Activated effector memory CD4-positive, alpha-beta T cell treated with anti-CD3 and anti-CD28 coated beads, Interleukin-2, amount 50 U/mL, for 16 hours (primary cell): ENCODE data around the gene NRG4.
"Not testable (repeated sequence)": the region's sequence is repeated elsewhere in the genome, so short reads cannot be mapped to it uniquely, and the experiment has no call there.

Experiments
- DNase-seq: peaks from one replicate; pipeline ENCODE4 v3.0.0-alpha.2; 2020

NRG4 gene

DNA sequence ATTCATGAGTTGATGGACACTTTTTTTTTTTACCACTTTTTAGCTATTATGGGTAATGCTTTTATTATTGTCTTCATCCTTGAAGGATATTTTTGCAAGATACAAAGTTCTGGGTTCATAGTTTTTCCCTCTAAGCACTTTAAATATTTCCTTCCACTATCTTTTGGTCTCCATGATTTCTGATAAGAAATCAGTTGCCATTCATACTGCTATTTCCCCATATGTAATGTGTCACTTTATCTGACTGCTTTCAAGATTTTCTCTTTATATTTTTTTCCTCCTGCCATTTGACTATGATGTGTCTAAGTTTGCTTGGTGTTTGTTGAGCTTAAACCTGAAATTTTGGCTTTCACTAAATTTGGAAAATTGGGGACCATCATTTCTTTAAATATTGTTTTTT, 19.3 kb downstream of the NRG4 start:
- DNase-seq: no peak

DNA sequence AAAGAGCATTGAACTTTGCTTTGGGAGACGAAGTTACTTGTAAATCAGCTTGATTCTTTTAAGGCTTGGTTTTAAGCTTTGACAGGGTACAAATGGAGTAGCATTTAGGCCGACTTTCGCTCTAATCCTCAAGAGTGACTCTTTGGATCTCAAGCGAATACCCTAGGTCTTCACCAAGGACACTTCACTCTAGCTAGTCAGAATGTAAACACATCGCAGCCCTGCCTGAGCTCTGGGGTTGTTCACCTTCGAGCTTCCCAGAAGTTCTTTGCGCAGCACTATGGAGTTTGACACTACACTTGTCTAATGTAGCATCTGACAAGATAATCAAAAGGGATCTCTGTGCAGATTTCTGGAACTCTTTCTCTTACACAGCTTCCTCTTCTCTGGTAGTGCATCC, 22.3 kb downstream of the NRG4 start:
- DNase-seq: no peak

DNA sequence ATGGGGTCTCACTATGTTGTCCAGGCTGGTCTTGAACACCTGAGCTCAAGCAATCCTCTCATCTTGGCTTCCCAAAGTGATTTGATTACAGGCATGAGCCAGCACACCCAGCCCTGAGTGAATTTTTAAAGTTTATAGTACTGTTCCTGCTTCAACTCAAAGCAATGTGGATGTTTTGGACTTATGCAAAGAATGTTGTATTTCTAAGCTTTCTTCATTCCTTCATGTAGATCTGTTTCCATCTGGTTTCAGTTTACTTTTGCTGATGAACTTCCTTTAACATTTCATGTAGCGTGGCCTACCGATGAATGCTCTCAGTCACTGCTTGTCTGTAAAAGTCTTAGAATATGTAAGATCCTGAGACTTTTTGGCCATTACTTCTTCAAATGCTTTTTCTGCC, 23.2 kb downstream of the NRG4 start:
- DNase-seq: no peak

DNA sequence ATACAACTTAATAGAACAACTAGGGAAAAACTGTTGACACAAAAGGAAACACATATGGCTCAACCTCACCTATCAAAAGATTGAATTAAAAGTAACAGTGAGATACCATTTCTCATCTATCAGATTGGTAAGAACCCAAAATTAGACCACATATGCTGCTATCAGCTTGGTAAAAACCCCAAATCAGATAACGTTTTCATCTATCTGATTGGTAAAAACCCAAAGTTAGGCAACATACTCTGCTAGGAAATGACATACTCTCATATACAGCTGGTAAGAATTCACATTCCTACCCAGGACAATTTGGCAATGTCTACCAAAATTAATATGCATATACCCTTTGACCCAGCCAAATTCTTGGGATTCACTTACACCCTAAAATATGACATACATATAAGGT, 26.3 kb downstream of the NRG4 start:
- no peak for DNase-seq

DNA sequence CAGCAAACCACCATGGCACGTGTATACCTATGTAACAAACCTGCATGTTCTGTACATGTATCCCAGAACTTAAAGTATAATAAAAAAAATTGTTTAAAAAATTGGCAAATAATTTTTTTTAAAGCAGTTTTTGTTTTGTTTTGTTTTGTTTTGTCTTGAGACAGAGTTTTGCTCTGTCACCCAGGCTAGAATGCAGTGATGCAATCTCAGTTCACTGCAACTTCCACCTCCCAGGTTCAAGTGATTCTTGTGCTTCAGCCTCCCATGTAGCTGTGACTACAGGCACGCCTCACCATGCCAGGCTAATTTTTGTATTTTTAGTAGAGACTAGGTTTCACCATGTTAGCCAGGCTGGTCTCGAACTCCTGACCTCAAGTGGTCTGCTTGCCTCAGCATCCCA, 27.5 kb downstream of the NRG4 start:
- not testable (repeated sequence) for DNase-seq

DNA sequence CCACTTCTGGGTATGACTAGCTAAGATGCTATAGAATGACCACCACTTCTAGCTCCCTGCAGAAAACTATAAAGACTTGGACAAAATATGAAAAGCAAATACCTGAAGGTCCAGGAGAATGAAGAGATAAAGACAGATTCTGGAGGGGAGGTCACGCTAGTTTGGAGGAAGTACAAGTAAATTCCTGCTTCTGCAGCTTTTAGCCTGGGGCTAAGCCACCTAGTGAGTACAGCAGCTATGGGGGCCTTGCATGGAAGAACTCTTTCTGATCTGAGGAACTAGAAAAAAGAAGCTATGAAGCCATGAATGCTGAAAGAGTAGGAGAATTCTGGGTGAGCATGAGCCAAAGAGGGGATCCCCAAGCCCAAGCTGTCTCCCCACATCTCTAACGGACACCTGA, 29.8 kb downstream of the NRG4 start:
- DNase-seq: no peak

DNA sequence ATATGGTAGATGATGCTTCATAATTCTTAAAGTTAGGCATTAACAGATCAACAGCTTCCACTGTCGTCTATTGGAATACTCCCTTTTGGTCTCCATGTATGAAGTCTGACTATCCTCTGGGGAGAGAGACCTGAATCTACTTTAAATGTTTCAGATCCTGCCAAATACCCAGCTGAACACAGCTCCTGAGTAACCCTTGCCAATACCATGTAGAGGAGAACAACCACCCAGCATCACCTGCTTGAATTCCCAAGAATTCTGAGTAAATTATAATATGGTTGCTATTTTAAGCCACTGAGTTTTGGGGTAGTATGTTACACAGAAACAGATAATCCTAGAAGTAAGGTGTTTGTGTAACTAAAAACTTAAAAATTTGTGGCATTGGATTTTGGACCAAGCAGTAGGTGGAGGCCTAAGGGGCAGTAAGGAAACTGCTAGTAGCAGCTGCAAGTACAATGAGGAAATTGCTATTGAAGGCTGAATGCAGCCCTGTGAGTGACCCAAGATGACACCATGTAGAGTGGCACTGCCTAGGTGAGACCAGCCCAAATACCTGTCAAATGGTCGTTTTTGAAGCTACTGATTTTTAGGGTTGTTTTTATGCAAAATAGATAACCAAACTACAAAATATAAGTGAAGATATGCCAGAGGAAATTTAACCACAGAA, 30.9 kb downstream of the NRG4 start:
- no peak for DNase-seq

DNA sequence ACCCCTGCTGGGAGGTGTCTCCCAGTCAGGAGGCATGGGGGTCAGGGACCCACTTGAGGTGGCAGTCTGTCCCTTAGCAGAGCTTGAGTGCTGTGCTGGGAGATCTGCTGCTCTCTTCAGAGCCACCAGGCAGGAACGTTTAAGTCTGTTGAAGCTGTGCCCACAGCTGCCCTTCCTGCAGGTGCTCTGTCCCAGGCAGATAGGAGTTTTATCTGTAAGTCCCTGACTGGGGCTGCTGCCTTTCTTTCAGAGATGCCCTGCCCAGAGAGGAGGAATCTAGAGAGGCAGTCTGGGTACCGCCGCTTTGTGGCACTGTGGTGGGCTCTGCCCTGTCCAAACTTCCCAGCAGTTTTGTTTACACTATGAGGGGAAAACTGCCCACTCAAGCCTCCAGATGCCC, 35.5 kb downstream of the NRG4 start:
- not testable (repeated sequence) for DNase-seq

DNA sequence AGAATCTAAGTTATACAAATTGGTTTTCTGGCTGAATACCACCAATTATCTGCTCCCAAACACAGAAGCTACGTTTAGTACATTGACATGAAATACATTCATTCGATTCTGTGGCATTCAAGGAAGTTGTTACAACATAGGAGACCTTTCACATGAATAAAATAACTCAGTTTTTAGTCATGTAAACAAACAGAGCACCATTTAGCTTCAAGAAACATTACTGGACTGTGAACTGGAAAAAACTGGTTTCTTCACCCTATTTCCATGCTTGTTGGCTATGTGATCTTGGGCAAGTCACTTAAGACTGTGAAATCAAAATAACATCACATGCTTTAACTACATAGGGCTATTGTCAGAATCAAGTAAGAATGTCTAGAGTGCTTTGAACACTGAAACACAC, 46.2 kb downstream of the NRG4 start:
- DNase-seq: no peak

DNA sequence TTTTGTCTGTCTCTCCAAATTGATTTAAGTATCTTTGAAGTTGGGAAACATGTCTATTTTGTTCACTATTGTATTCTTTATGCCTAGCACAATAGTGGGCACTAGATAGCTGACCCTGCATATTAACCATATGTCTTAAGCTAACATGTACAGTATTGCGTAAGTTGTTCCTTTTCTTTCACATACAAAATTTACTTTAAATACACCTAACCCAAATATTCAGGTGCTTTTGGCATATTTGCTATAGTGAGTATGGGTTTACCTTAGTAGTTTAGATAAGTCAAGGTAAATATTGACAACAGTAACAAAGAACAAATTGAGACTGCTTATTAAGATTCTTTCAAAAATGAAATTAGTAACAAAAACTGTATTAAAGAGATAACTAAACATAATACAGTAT, 50.9 kb downstream of the NRG4 start:
- DNase-seq: no peak

DNA sequence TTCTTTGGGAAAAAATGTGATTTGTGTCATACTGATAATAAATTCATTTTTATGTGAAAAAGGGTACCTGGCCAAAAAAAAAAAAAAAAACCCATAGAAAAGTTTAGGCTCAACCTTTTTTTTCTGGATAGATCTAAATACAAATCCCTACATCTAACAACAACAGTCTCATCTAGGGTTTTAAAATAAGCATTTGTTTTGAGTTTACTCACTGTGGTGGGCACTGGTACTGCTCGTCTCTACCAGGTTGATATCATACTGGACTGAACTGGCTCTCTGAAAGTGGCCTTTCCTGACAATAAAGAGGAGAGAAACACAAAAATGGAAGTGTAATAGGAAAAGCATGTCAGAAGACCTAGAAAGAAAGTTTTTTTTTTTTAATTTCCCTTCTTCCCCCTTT, 56.5 kb downstream of the NRG4 start:
- DNase-seq: no peak

DNA sequence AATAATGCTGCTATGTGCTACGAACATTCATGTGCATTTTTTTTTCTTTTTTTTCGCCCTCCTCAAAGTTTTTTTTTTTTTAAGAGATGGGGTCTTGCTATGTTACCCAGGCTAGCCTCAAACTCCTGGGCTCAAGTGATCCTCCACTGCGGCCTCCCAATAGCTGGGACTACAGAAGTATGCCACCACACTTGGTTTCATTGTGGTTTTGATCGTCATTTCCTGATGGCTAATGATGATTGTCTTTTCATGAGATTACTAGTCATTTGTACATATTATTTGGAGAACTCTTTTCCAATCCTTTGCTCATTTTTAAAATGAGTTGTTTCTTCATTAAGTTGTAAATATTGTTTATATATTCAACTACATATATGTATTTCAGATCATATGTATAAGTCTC, 59.7 kb downstream of the NRG4 start:
- no peak for DNase-seq

DNA sequence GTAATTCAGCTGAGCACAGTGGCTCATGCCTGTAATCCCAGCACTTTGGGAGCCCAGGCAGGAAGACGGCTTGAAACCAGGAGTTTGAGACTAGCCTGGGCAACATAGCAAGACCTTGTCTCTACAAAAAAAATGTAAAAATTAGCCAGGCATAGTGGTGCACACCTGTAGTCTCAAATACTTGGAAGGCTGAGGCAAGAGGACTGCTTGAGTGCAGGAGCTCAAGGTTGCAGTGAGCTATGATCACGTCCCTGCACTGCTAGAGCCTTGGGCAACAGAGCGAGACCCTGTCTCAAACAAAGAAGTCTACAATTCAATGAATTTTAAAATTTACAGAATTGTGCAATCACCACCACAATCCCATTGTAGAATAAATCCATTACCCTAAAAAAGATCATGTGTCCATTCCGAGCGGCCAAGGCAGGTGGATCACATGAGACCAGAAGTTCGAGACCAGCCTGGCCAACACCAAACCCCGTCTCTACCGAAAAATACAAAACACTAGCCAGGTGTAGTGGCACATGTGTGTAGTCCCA, 63.4 kb downstream of the NRG4 start:
- no peak for DNase-seq

DNA sequence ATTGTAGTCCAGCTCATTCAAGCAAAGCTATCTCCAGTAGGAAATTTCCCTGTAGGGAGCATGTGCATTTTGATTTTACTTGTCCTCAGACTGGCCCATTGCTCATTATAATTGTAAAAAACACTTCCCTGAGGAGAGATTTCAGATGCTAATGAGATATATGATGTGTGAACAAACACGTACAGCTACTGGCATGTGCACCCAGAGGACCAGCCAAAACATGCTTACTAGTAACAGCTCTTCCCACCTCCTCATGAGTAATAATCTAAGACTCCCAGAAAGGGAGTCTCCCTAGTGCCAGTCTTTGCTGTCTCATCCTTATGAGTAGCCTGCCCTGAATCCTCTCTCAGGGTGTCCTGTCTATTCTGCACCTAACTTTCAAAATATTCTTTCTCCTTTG, 65.1 kb downstream of the NRG4 start:
- DNase-seq: no peak

DNA sequence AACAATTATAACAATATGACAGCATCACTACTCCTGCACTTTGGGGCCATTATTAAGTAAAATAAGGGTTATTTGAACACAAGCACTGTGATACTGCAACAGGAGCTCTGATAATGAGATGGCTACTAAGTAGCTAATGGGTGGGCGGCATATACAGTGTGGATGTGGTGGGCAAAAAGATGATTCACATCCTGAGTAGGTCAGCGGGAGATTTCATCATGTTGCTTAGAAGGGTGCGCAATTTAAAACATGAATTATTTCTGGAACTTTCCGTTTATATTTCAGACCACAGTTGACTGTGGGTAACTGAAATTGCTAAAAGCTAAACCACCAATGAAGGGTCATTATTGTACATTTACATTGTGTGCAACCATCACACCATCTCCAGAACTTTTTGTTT, 66.3 kb downstream of the NRG4 start:
- no peak for DNase-seq

DNA sequence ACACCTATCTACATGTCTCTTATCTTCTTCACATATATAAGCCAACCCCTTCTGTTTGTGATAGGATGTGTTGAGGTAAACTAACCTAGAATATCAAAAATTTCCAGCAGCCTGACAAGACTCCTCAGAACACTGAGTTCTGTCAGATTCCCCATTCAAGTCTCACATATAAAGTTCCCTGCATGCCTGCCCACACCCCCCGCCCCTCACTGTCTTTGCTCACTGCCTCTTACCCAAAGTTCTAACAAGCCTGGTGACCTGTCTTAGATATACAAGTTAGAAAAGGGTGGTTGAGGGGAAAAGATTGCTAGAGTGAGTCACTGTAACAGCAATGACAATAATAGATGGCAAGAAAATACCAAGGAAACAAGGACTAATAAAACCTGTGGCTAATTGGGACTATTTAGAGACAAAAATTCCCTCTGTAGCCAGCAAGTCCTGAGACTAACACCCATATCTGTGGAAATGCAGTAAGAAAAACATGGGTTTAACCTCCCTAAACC, 68.5 kb downstream of the NRG4 start:
- no peak for DNase-seq

DNA sequence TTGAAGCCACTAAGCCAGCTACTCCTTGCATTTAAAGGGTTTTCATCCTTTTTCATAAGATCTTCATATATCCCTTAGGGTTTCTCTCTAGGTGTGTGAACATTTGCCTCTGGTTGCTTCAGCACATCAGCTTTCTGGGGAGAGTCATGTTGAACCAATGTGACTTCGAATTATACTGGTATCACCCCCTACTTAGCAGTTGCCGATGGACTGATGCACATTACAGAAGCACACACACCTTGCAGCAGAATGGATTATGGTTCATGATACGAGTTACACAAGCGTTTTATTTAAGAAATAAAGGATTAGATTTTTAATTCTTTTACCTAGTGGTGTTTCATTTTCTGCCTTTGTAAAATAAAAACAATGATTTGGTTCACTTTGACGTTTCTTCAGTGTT, 69.0 kb downstream of the NRG4 start:
- DNase-seq: no peak

DNA sequence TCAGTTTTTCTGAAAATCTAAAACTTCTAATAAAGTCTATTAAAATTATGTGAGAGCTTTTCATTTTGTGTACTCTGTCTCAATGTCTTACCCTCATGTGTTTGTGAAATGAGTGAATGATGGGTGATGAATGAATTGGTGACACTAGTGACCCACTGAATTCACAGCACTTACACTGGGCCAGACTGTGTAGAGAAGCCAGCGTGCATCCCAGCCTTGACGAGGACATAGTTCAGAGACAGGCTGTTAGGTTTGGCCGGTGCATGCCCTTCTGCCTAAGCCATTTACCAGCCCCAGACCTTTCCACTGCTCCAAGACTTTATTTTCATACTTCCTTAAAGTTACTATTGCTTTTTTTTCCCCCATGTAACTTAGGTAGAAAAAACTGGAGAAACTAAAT, 69.8 kb downstream of the NRG4 start:
- no peak for DNase-seq

DNA sequence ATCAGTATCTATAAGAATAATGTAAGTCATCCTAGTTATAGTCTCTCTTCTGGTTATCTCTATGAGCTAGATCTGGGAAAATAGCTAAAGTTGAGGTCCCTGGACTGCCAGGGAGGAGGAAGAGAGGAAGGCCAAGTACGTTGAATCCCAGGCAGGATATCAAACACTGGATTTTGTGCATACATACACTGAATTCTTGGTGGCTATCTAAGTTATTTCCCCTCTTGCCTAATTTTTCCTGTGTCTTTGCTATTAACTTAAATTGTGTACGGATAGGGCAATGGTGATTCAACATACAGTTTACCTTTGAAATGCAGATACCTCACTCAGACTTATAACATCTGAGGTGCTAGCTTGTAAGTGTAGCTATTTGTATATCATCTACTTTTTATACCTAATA, 81.4 kb downstream of the NRG4 start:
- DNase-seq: no peak

DNA sequence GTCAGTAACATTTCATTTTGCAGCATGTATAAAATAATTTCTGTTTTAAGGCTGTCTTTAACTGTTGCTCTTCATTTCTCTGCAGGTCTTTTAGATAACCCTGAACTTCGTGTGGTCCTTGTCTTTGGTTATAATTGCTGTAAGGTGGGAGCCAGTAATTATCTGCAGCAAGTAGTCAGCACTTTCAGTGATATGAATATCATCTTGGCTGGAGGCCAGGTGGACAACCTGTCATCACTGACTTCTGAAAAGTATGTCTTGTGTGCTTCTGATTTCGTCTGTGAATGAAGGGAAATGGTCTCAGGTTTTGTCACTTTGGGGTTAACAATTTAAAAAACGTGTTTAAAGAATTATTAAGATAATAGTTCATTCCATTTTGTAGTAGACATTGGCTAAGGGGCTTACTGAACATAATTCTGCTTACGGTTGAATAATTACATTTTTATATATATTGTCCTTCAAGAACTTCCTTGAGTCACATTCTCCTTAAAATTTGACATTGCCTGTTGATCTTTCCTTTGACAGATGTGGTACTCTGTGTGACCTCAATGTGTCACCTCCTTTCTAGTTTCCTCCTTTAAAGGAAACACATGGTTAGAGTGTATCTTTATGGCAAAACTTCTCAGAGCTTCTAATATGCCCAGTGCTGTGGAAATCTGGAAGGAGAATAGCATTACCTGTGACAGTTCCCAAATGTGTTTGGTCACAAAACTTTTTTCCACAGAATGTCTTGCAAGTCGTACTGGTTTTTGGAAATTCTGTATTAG, 82.2 kb downstream of the NRG4 start:
- DNase-seq: no peak

DNA sequence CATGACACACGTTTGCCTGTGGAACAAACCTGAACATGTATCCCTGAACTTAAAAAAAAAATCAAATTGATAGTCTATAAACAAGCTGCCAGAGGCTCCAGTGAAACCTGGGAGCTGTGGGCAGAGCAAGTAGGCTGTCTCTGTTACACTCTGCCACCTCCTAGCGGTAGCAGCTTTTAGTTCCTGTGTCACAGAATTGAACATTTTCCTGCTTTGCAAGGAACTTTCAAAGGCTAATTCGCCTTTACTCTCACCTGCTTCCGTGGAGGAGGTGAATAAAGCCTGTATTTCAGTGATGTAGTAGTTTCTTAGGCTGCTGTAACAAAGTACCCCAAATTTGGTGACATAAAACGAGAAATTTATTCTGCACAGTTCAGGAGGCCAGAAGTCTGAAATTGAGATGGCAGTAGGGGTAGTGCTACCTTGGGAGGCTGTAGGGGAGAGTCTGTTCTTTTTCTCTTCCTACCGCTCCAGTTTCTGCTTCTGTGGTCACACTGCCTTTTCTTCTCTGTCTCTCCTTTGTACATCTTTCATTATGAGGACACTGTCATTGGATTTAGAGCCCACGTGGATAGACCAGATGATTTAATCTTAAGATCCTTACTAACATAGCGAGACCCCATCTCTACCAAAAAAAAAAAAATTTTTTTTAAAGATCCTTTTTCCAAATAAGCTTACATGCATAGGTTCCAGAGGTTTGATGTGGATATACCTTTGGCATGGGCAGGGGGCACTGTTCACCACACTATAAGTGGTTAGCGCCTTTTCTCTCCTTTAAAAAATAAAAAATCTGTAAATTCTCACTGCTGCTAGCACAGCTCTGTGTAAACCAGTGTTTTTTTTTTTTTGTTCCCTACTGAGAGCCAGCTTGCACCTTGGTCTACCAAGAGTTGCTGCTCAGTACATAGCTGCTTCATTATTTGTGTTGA, 83.3 kb downstream of the NRG4 start:
- no peak for DNase-seq

DNA sequence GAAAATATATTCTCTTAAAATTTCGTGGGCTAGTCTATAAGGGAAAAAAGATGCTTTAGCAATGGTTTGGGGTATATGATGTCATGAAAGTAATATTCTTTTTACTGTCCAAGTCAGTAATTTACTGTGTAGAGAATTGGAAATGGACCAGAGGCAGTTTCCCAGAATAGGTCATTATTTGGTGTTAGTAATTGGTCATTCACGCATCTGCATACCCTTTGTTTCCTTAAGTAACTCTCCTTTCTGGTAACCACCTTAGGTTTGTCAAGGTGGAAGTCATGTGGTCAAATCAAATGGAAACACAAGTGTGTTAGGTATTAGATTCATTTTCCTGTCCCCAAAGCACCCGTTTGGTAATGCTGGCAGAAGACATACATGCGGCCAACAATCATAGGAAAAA, 84.6 kb downstream of the NRG4 start:
- no peak for DNase-seq

DNA sequence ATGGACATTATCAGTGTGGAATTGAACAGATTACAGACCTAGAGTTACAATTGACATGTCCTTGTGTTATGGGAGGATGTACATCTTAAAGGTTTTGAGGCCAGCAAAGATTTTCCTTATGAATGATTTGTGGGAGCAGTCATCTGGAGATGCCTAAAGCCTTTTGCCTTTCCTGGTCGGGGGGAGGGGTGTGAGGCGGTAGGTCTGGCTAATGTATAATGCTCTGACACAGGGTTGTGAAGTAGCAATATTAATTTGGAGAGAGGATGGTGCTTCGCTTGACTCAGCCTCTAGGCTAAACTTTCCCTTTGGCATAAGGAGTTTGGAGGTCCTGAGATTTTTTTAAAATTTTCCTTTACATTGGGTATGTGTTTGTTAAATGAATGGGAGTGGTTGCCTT, 85.3 kb downstream of the NRG4 start:
- no peak for DNase-seq
